SK-N-SH (cell line): ENCODE measurements around the gene AGPAT3. TPM values are rescaled to one million over a fixed set of nuclear protein-coding genes. Genes with fewer than 3 reads are reported as not detected.

Source experiments
- CTCF ChIA-PET: fragments of 300-600, 350-600 bp; formaldehyde crosslinking; extraction: SDS; loops from one replicate; lab custom pipeline; 2021; lab: Yijun Ruan, JAX
- POLR2A ChIA-PET: fragments of 350-600 bp; sonication (Branson Sonifier 250); formaldehyde crosslinking; extraction: SDS; loops from one replicate; lab custom pipeline; 2020; ENCODE audit warnings: antibody characterized with exemption, inconsistent platforms; lab: Yijun Ruan, JAX
- DNase-seq: peaks from one replicate; pipeline ENCODE4 v3.0.0; 2012
- H2AFZ ChIP-seq: fragments of 200-600 bp; sonication (generic); 2 replicates; pipeline ENCODE4 v1.8.1; 2016; ENCODE audit warnings: antibody characterized with exemption, mild to moderate bottlenecking, low read depth
- H3F3A ChIP-seq: fragments of 200-600 bp; sonication (generic); replicated peaks from 2 replicates; pipeline ENCODE3; 2016; ENCODE audit warnings: antibody characterized with exemption, mild to moderate bottlenecking; ENCODE audit not compliant: insufficient read depth
- H3K27ac ChIP-seq, 2 experiments: fragments of 200-500 bp in 1 of 2; fragments of 200-600 bp in 1 of 2; sonication (Bioruptor generic) in 1 of 2; sonication (generic), shearing (Covaris generic) in 1 of 2; 2 replicates each; pipeline versions ENCODE4 v1.5.1 to v1.6.1; 2014 to 2016; ENCODE audit warnings: low read depth in 2 of 2, inconsistent platforms in 1 of 2, low read length in 1 of 2, mild to moderate bottlenecking in 1 of 2, mixed read lengths in 1 of 2
- H3K27me3 ChIP-seq: fragments of 200-600 bp; sonication (generic), shearing (Covaris generic); 2 replicates; pipeline ENCODE4 v1.6.1; 2016; ENCODE audit warnings: mixed run types; ENCODE audit not compliant: insufficient read depth
- H3K36me3 ChIP-seq, 2 experiments: fragments of 200-500 bp in 1 of 2; fragments of 200-600 bp in 1 of 2; sonication (Bioruptor generic) in 1 of 2; sonication (generic) in 1 of 2; replicated peaks in 1 of 2; 2 replicates each; pipeline versions ENCODE3 to v1.5.1; 2014 to 2016; ENCODE audit warnings: low read length in 1 of 2, mild to moderate bottlenecking in 1 of 2; ENCODE audit not compliant: insufficient read depth in 2 of 2, control insufficient read depth in 1 of 2
- H3K4me1 ChIP-seq, 2 experiments: fragments of 200-500 bp in 1 of 2; fragments of 200-600 bp in 1 of 2; sonication (Bioruptor generic) in 1 of 2; sonication (generic), shearing (Covaris generic) in 1 of 2; 2 replicates each; pipeline versions ENCODE4 v1.5.1 to v1.6.1; 2014 to 2016; ENCODE audit warnings: low read depth in 1 of 2, low read length in 1 of 2, mixed run types in 1 of 2; ENCODE audit not compliant: insufficient read depth in 2 of 2, control insufficient read depth in 1 of 2
- H3K4me2 ChIP-seq: fragments of 200-600 bp; sonication (generic), shearing (Covaris generic); 2 replicates; pipeline ENCODE4 v1.6.1; 2017; ENCODE audit warnings: mixed run types
- H3K4me3 ChIP-seq, 2 experiments: fragments of 200-500 bp in 1 of 2; fragments of 200-600 bp in 1 of 2; sonication (Bioruptor generic) in 1 of 2; sonication (generic), shearing (Covaris generic) in 1 of 2; 2 replicates each; pipeline versions ENCODE4 v1.5.1 to v1.8.1; 2014 to 2016; ENCODE audit warnings: low read depth in 2 of 2, inconsistent platforms in 1 of 2, low read length in 1 of 2, mild to moderate bottlenecking in 1 of 2, mixed read lengths in 1 of 2, moderate library complexity in 1 of 2
- H3K79me2 ChIP-seq: fragments of 200-600 bp; sonication (generic); 2 replicates; pipeline ENCODE4 v1.8.1; 2017; ENCODE audit warnings: mild to moderate bottlenecking; ENCODE audit not compliant: insufficient read depth
- H3K9ac ChIP-seq: fragments of 200-600 bp; sonication (generic); 2 replicates; pipeline ENCODE4 v1.6.1; 2017; ENCODE audit warnings: mixed run types
- H3K9me2 ChIP-seq: fragments of 200-600 bp; sonication (generic); 2 replicates; pipeline ENCODE4 v1.6.1; 2017; ENCODE audit warnings: mixed run types
- H3K9me3 ChIP-seq: fragments of 200-600 bp; sonication (generic); 2 replicates; pipeline ENCODE4 v1.6.1; 2017; ENCODE audit warnings: mixed run types, mild to moderate bottlenecking, moderate library complexity
- H4K20me1 ChIP-seq: fragments of 200-600 bp; sonication (generic); 2 replicates; pipeline ENCODE4 v1.6.1; 2017; ENCODE audit warnings: mild to moderate bottlenecking, mixed run types; ENCODE audit not compliant: insufficient read depth
- CHD2 ChIP-seq: fragments of 150-350 bp; IDR thresholded peaks from 2 replicates; pipeline ENCODE4 v1.6.1; 2018; ENCODE audit warnings: low read length; ENCODE audit not compliant: partially characterized antibody
- EZH2phosphoT487 ChIP-seq: fragments of 200-600 bp; sonication (generic); IDR thresholded peaks from 2 replicates; pipeline ENCODE4 v1.6.1; 2017; ENCODE audit warnings: low read depth, mixed run types, mild to moderate bottlenecking, antibody characterized with exemption, moderate library complexity, borderline replicate concordance
- FOXJ3 ChIP-seq: sonication (generic); formaldehyde crosslinking; IDR thresholded peaks from 2 replicates; pipeline ENCODE4 v1.5.1; 2020; ENCODE audit warnings: mild to moderate bottlenecking, missing genetic modification reagents
- GABPA ChIP-seq: IDR thresholded peaks from 2 replicates; pipeline ENCODE4 v1.4.0; 2012; ENCODE audit warnings: low read depth, mild to moderate bottlenecking
- GATA2 ChIP-seq: sonication (generic); formaldehyde crosslinking; IDR thresholded peaks from 2 replicates; pipeline ENCODE4 v1.5.0; 2020; ENCODE audit warnings: mild to moderate bottlenecking, missing genetic modification reagents
- MAX ChIP-seq: IDR thresholded peaks from 2 replicates; pipeline ENCODE4 v1.4.0; 2012; ENCODE audit warnings: low read depth
- MXI1 ChIP-seq: IDR thresholded peaks from 2 replicates; pipeline ENCODE4 v1.6.1; 2012; ENCODE audit warnings: mild to moderate bottlenecking, low read depth, low read length, improper control_type of control experiment
- RXRA ChIP-seq: IDR thresholded peaks from 2 replicates; pipeline ENCODE4 v1.4.0; 2012; ENCODE audit warnings: low read depth, mild to moderate bottlenecking, borderline replicate concordance
- SMC3 ChIP-seq: IDR thresholded peaks from 2 replicates; pipeline ENCODE4 v1.6.1; 2012; ENCODE audit warnings: low read depth, low read length, improper control_type of control experiment
- USF2 ChIP-seq: fragments of 150-350 bp; IDR thresholded peaks from 2 replicates; pipeline ENCODE4 v1.6.1; 2017; ENCODE audit warnings: antibody characterized with exemption, low read length, low read depth, borderline replicate concordance
- YY1 ChIP-seq: IDR thresholded peaks from 2 replicates; pipeline ENCODE4 v1.4.0; 2012; ENCODE audit warnings: low read depth, mild to moderate bottlenecking
- ZBTB33 ChIP-seq: IDR thresholded peaks from 2 replicates; pipeline ENCODE4 v1.4.0; 2012; ENCODE audit warnings: low read depth, borderline replicate concordance
- WGBS: methylation state at CpG from one replicate; pipeline ENCODE4 v1.1.6; 2017; ENCODE audit warnings: low lambda C conversion rate; 5-methylcytosine and 5-hydroxymethylcytosine counted together
- polyA plus RNA-seq, 3 experiments: library from polyadenylated mRNA; depleted of rRNA; stranded (reverse); fragments of >200 nt; gene quantifications; 2 replicates each; pipeline ENCODE4 v1.2.3, GENCODE V29; 2012
- TF ChIP-seq, protein P1 (sequence below): IDR thresholded peaks from 2 replicates; pipeline ENCODE4 v1.4.0; 2012; ENCODE audit warnings: low read depth, borderline replicate concordance

The AGPAT3 gene
- polyA plus RNA-seq, 1 of the 3 experiments (the other 2 are of a cell fraction), result 35.3 TPM

- Histone ChIP-seq H3K4me1 (no peaks in the 10 kb centered on the region), H2AFZ (no peak overlapping the region), H3K9me2 (no peaks in the 10 kb centered on the region), H3K27ac (no peak overlapping the region), H3K9ac (no peak overlapping the region), H3K27me3 (no peaks in the 10 kb centered on the region), H3K4me2 (no peak overlapping the region), H3K79me2 (peaks cover 43% of the 10 kb centered on the region), H3F3A (no peaks in the 10 kb centered on the region), H3K36me3 (peaks cover 5 to 24% of the 10 kb centered on the region in 2 experiments), H4K20me1 (peaks cover 6% of the 10 kb centered on the region; the same call in 1 of the 2 replicates), H3K4me3 (no peak overlapping the region), H3K9me3 (no peaks in the 10 kb centered on the region)
- no peak for TF ChIP-seq SMC3
- no peak for TF ChIP-seq GABPA
- no peak for TF ChIP-seq YY1
- no peak for TF ChIP-seq FOXJ3
- TF ChIP-seq USF2, result no peak
- no peak for TF ChIP-seq MAX
- TF ChIP-seq ZBTB33, result no peak
- TF ChIP-seq EZH2phosphoT487, result no peak
- TF ChIP-seq MXI1, result no peak
- no peak for TF ChIP-seq CHD2
- ChIA-PET POLR2A (no interaction called here), CTCF (interaction anchor here (1.0 to 1.1 kb wide), 2 partner anchors 9 to 27 kb away, joined by 3 to 5 read pairs; no protein-coding TSS in a partner anchor)
- no peak for DNase-seq
- WGBS, result 88% methylated on average over 19 of the region's 19 CpGs
Observed at GRCh38 chr21:43893536-43894205, 28.6 kb downstream of the AGPAT3 start.

- no peak for DNase-seq
- Histone ChIP-seq H3K9me2 (no peaks in the 10 kb centered on the region), H4K20me1 (peaks cover 6% of the 10 kb centered on the region; the same call in 1 of the 2 replicates), H3K9ac (no peak overlapping the region), H3K79me2 (peaks cover 43% of the 10 kb centered on the region), H3K4me2 (no peak overlapping the region), H3K4me1 (no peaks in the 10 kb centered on the region), H3K4me3 (no peak overlapping the region), H3K27me3 (no peaks in the 10 kb centered on the region), H3K27ac (no peak overlapping the region), H3K9me3 (no peaks in the 10 kb centered on the region), H2AFZ (no peak overlapping the region), H3K36me3 (peaks cover 4 to 28% of the 10 kb centered on the region in 2 experiments), H3F3A (no peaks in the 10 kb centered on the region)
- WGBS, result 81% methylated on average over 4 of the region's 4 CpGs
- POLR2A ChIA-PET, result no interaction called here
- CTCF ChIA-PET, result interaction anchor here (1.1 kb wide), 1 partner anchor 9 kb away, joined by 3 read pairs; no protein-coding TSS in a partner anchor
- TF ChIP-seq SMC3 (no peak), GATA2 (no peak), RXRA (no peak)
- TF ChIP-seq, protein P1, sequence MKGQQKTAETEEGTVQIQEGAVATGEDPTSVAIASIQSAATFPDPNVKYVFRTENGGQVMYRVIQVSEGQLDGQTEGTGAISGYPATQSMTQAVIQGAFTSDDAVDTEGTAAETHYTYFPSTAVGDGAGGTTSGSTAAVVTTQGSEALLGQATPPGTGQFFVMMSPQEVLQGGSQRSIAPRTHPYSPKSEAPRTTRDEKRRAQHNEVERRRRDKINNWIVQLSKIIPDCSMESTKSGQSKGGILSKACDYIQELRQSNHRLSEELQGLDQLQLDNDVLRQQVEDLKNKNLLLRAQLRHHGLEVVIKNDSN, result no peak
Observed at GRCh38 chr21:43894206-43894577, 29.2 kb downstream of the AGPAT3 start.
